ENCODE results near the gene HES6.
A peak's percentile ranks its signal among the peaks of the same experiment; 100 is the strongest.
"Not testable (repeated sequence)": the region's sequence is repeated elsewhere in the genome, so short reads cannot be mapped to it uniquely, and the experiment has no call there.

HES6 gene

GRCh38 chr2:238272156-238272555, 32.3 kb upstream of the HES6 start:
- DNase-seq = no peak

- DNase-seq = not testable (repeated sequence)
These were observed 31.8 kb upstream of the HES6 start for GRCh38 chr2:238271686-238272085.

- no peak for DNase-seq
These were observed 31.3 kb upstream of the HES6 start for GRCh38 chr2:238271061-238271554.

- no peak for DNase-seq
These were observed 30.8 kb upstream of the HES6 start for GRCh38 chr2:238270606-238271005.

GRCh38 chr2:238269741-238270140, 29.9 kb upstream of the HES6 start:
- no peak for DNase-seq

GRCh38 chr2:238267884-238268680, 28.2 kb upstream of the HES6 start:
- DNase-seq = no peak

GRCh38 chr2:238267341-238267710, 27.5 kb upstream of the HES6 start:
- DNase-seq = no peak

GRCh38 chr2:238265605-238266004, 25.8 kb upstream of the HES6 start:
- DNase-seq = no peak

- no peak for DNase-seq
These were observed 24.2 kb upstream of the HES6 start for GRCh38 chr2:238264072-238264460.

GRCh38 chr2:238263204-238264071, 23.6 kb upstream of the HES6 start:
- peak; percentile 71 to 93 for DNase-seq

- no peak for DNase-seq
These were observed 22.8 kb upstream of the HES6 start for GRCh38 chr2:238262496-238263122.

- no peak for DNase-seq
These were observed 22.0 kb upstream of the HES6 start for GRCh38 chr2:238261718-238262375.

- DNase-seq = no peak
These were observed 21.0 kb upstream of the HES6 start for GRCh38 chr2:238260883-238261282.

- DNase-seq = no peak
These were observed 19.5 kb upstream of the HES6 start for GRCh38 chr2:238259061-238260020.

GRCh38 chr2:238257786-238258700, 18.2 kb upstream of the HES6 start:
- DNase-seq = no peak

GRCh38 chr2:238256594-238257104, 16.8 kb upstream of the HES6 start:
- peak; percentile 60 to 79 for DNase-seq

- DNase-seq = no peak
These were observed 16.3 kb upstream of the HES6 start for GRCh38 chr2:238256111-238256510.

GRCh38 chr2:238255636-238256035, 15.8 kb upstream of the HES6 start:
- no peak for DNase-seq

GRCh38 chr2:238255151-238255551, 15.3 kb upstream of the HES6 start:
- DNase-seq = no peak

GRCh38 chr2:238254095-238254723, 14.4 kb upstream of the HES6 start:
- DNase-seq = no peak
